Endothelial cell of umbilical vein (primary cell): ENCODE measurements around the gene SPEM2. TPM values are rescaled to one million over a fixed set of nuclear protein-coding genes. Genes with fewer than 3 reads are reported as not detected.

Source experiments
- BruUV-seq: library from RNA; stranded (reverse); fragments of 400-500 nt; replicated peaks from 2 replicates; lab custom pipeline; 2021; lab: Mats Ljungman, UMichigan
- CTCF ChIA-PET: fragments of 300-600, 350-600 bp; sonication (Branson Sonifier 250); formaldehyde crosslinking; loops from one replicate; lab custom pipeline; 2021; ENCODE audit warnings: antibody characterized with exemption, inconsistent platforms; lab: Charles Lee
- POLR2A ChIA-PET: fragments of 300-600, 350-600 bp; sonication (Branson Sonifier 250); formaldehyde crosslinking; loops from one replicate; lab custom pipeline; 2021; ENCODE audit warnings: antibody characterized with exemption, inconsistent platforms; lab: Charles Lee
- DNase-seq: peaks from one replicate; pipeline ENCODE4 v3.0.0-alpha.2; 2011; ENCODE audit warnings: low read depth, low spot score
- FAIRE-seq: peaks from 2 replicates; lab custom pipeline; 2011; peaks lifted over from hg19 to GRCh38; lab: Jason Lieb, UNC
- H2AFZ ChIP-seq: 2 replicates; pipeline ENCODE4 v1.6.0; 2012; ENCODE audit warnings: low read depth, low read length, control low read depth, inconsistent platforms
- H3K27ac ChIP-seq: 2 replicates; pipeline ENCODE4 v1.5.1; 2011; ENCODE audit warnings: low read depth, mild to moderate bottlenecking, control low read depth, low read length, moderate library complexity; ENCODE audit not compliant: insufficient read depth
- H3K27me3 ChIP-seq, 2 experiments: 2 replicates each; pipeline versions ENCODE4 v1.6.0 to v1.6.1; 2011; ENCODE audit warnings: low read length in 2 of 2, mixed read lengths in 1 of 2; ENCODE audit not compliant: control insufficient read depth in 2 of 2, insufficient read depth in 2 of 2
- H3K36me3 ChIP-seq, 2 experiments: 2 replicates in 1 of 2; 3 replicates in 1 of 2; pipeline ENCODE4 v1.5.1; 2011; ENCODE audit warnings: low read length in 2 of 2, mild to moderate bottlenecking in 1 of 2, moderate library complexity in 1 of 2; ENCODE audit not compliant: control insufficient read depth in 2 of 2, insufficient read depth in 2 of 2; ENCODE audit errors: extremely low read depth in 1 of 2
- H3K4me1 ChIP-seq: 3 replicates; pipeline ENCODE4 v1.5.1; 2011; ENCODE audit warnings: mild to moderate bottlenecking, low read length; ENCODE audit not compliant: control insufficient read depth, insufficient read depth; ENCODE audit errors: extremely low read depth
- H3K4me2 ChIP-seq: 2 replicates; pipeline ENCODE4 v1.6.1; 2011; ENCODE audit warnings: low read length, control low read depth, mixed read lengths; ENCODE audit not compliant: insufficient read depth
- H3K4me3 ChIP-seq, 3 experiments: fragments of 200-600 bp in 1 of 3; sonication (generic), shearing (Covaris generic) in 1 of 3; replicated peaks in 1 of 3; 2 replicates each; pipeline ENCODE4 v1.5.1; 2011 to 2016; ENCODE audit warnings: control low read depth in 3 of 3, low read length in 3 of 3, mild to moderate bottlenecking in 2 of 3, inconsistent platforms in 1 of 3, low read depth in 1 of 3, moderate library complexity in 1 of 3; ENCODE audit not compliant: insufficient read depth in 1 of 3
- H3K79me2 ChIP-seq: 2 replicates; pipeline ENCODE4 v1.6.0; 2012; ENCODE audit warnings: low read length, inconsistent platforms; ENCODE audit not compliant: control insufficient read depth, insufficient read depth
- H3K9ac ChIP-seq: replicated peaks from 2 replicates; pipeline ENCODE3; 2011; ENCODE audit warnings: low read length, control low read depth; ENCODE audit not compliant: insufficient read depth; ENCODE audit errors: extremely low read depth
- H3K9me1 ChIP-seq: replicated peaks from 3 replicates; pipeline ENCODE4 v1.6.0; 2011; ENCODE audit warnings: mild to moderate bottlenecking, low read length; ENCODE audit not compliant: control insufficient read depth, insufficient read depth; ENCODE audit errors: extremely low read depth
- H3K9me3 ChIP-seq: replicated peaks from 2 replicates; pipeline ENCODE4 v1.5.1; 2012; ENCODE audit warnings: low read length, inconsistent platforms; ENCODE audit not compliant: control insufficient read depth, insufficient read depth
- H4K20me1 ChIP-seq: replicated peaks from 2 replicates; pipeline ENCODE3; 2011; ENCODE audit warnings: mild to moderate bottlenecking, low read length; ENCODE audit not compliant: control insufficient read depth, insufficient read depth; ENCODE audit errors: extremely low read depth
- EZH2 ChIP-seq: IDR thresholded peaks from 2 replicates; pipeline ENCODE4 v1.6.1; 2012; ENCODE audit warnings: borderline replicate concordance, low read depth, mild to moderate bottlenecking, moderate library complexity, low read length, inconsistent platforms; ENCODE audit not compliant: severe bottlenecking
- FOS ChIP-seq: IDR thresholded peaks from 2 replicates; pipeline ENCODE4 v1.6.1; 2011; ENCODE audit warnings: mild to moderate bottlenecking, low read length, moderate library complexity, borderline replicate concordance; ENCODE audit not compliant: insufficient read depth
- GATA2 ChIP-seq: IDR thresholded peaks from 2 replicates; pipeline ENCODE4 v1.7.0; 2011; ENCODE audit warnings: low read depth, mild to moderate bottlenecking, moderate library complexity, mixed read lengths, low read length; ENCODE audit not compliant: insufficient read length, insufficient read depth
- JUN ChIP-seq: IDR thresholded peaks from 2 replicates; pipeline ENCODE4 v1.6.1; 2011; ENCODE audit warnings: borderline replicate concordance, low read depth; ENCODE audit not compliant: insufficient read length, insufficient read depth
- MYC ChIP-seq: IDR thresholded peaks from one replicate; pipeline ENCODE4 v1.6.1; 2011; ENCODE audit warnings: mild to moderate bottlenecking, low read depth, low read length
- POLR2A ChIP-seq: IDR thresholded peaks from 2 replicates; pipeline ENCODE4 v1.6.1; 2012; ENCODE audit warnings: low read depth, mild to moderate bottlenecking, control low read depth, low read length
- POLR2AphosphoS5 ChIP-seq: IDR thresholded peaks from 2 replicates; pipeline ENCODE4 v1.6.1; 2012; ENCODE audit warnings: low read depth, mild to moderate bottlenecking, control low read depth, low read length, moderate library complexity; ENCODE audit not compliant: insufficient read depth
- dilution Hi-C: fragments of 300-500 bp; cut with MboI; formaldehyde crosslinking; loops from one replicate; pipeline ENCODE4 v1.15.0; 2019; ENCODE audit warnings: low sequenced_read_pairs; ENCODE audit not compliant: extremely low pct_ligation_motif_present
- intact Hi-C: fragments of 100-400 bp; cut with micrococcal nuclease; formaldehyde crosslinking; loops from one replicate; pipeline ENCODE4 v1.10.0; 2022
- polyA plus RNA-seq, 4 experiments: library from polyadenylated mRNA; depleted of rRNA in 3 of 4; stranded (reverse) in 3 of 4; unstranded in 1 of 4; fragments of >200 nt; gene quantifications; 2 replicates each; pipeline versions ENCODE4 v1.2.1 to v1.2.3, GENCODE V29; 2011 to 2012; ENCODE audit warnings: missing spikeins in 1 of 4
- total RNA-seq: library from RNA; stranded (reverse); gene quantifications from 2 replicates; pipeline ENCODE4 v1.2.3, GENCODE V29; 2021
- TF ChIP-seq, protein P1 (sequence below), 2 donors: IDR thresholded peaks; 1 replicate in 1 of 2; 2 replicates in 1 of 2; pipeline ENCODE4 v1.5.1; 2011; ENCODE audit warnings: low read length in 2 of 2, mild to moderate bottlenecking in 2 of 2, moderate library complexity in 2 of 2, control low read depth in 1 of 2, inconsistent platforms in 1 of 2, low read depth in 1 of 2; ENCODE audit not compliant: insufficient read depth in 1 of 2; ENCODE audit errors: extremely low read depth in 1 of 2
- TF ChIP-seq, protein P2 (sequence below): IDR thresholded peaks from 2 replicates; pipeline ENCODE4 v1.6.1; 2011; ENCODE audit not compliant: insufficient read depth, insufficient read length

The SPEM2 gene
- total and polyA plus RNA-seq, 2 donors (not counting 3 experiments of a cell fraction or from before 2014, with no cell fraction given) = not detected

DNA sequence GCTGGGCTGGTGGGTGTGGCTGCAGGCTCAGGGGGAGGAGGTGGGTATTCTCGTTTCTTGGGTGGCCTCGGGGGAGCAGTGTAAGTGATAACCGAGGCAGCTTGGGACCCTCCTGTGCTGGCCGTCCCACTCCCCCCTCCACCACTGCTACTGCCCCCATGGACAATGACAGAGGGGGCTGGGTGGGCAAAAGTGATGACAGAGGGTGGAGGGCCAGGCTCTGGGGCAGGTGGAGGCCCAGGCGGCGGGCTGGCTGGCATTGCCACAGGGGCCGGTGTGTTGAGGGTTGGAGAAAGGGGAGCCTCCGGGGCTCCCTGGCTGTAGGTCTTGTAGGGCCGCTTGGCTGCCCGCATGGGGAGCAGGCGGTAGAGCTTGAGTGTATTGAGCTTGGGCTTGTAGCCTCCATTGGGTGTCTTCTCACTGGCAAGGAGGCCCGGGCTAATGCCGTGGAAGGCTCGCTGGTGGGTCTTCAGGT lies 38.0 kb downstream of the SPEM2 start:
- H3K4me2 ChIP-seq = no peak overlapping the region
- FAIRE-seq = no peak
- ChIA-PET CTCF (interaction anchor here (1.4 kb wide), 1 partner anchor 36 kb away, joined by 3 read pairs; no protein-coding TSS in a partner anchor), POLR2A (no interaction called here)
- H3K27me3 ChIP-seq = no peaks in the 10 kb centered on the region
- H3K9me3 ChIP-seq = no peaks in the 10 kb centered on the region
- H3K36me3 ChIP-seq = peaks cover 0 to 16% of the 10 kb centered on the region in 2 experiments
- DNase-seq = no peak
- peaks cover 5% of the 10 kb centered on the region for H3K79me2 ChIP-seq
- dilution Hi-C loops (no loop called here), intact Hi-C loops (no loop called here)
- H2AFZ ChIP-seq = no peak overlapping the region
- no peak overlapping the region for H3K4me3 ChIP-seq
- no peaks in the 10 kb centered on the region for H3K4me1 ChIP-seq
- TF ChIP-seq MYC (no peak), POLR2AphosphoS5 (no peak), GATA2 (no peak), FOS (no peak), EZH2 (no peak), JUN (no peak), POLR2A (no peak)
- TF ChIP-seq, protein P1, sequence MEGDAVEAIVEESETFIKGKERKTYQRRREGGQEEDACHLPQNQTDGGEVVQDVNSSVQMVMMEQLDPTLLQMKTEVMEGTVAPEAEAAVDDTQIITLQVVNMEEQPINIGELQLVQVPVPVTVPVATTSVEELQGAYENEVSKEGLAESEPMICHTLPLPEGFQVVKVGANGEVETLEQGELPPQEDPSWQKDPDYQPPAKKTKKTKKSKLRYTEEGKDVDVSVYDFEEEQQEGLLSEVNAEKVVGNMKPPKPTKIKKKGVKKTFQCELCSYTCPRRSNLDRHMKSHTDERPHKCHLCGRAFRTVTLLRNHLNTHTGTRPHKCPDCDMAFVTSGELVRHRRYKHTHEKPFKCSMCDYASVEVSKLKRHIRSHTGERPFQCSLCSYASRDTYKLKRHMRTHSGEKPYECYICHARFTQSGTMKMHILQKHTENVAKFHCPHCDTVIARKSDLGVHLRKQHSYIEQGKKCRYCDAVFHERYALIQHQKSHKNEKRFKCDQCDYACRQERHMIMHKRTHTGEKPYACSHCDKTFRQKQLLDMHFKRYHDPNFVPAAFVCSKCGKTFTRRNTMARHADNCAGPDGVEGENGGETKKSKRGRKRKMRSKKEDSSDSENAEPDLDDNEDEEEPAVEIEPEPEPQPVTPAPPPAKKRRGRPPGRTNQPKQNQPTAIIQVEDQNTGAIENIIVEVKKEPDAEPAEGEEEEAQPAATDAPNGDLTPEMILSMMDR (IDR thresholded peaks at IDR 0.05; ENCODE audit: extremely low read depth in 1 of 2, insufficient read depth in 1 of 2, low read depth in 1 of 2, low read length in 2 of 2) = no peak
- TF ChIP-seq, protein P2, sequence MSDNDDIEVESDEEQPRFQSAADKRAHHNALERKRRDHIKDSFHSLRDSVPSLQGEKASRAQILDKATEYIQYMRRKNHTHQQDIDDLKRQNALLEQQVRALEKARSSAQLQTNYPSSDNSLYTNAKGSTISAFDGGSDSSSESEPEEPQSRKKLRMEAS = no peak
- H3K27ac ChIP-seq = no peak overlapping the region
- no peaks in the 10 kb centered on the region for H3K9me1 ChIP-seq
- BruUV-seq = no TSS peak
- H3K9ac ChIP-seq = no peak overlapping the region
- H4K20me1 ChIP-seq = no peaks in the 10 kb centered on the region
